GM21737 (cell line): Measurements from ENCODE around the gene MRGPRE.

ENCODE experiments used
- ATAC-seq: cut with Tn5 transposase; IDR thresholded peaks from one replicate; pipeline ENCODE4 v1.9.1; 2021; ENCODE audit warnings: mild to moderate bottlenecking, moderate library complexity; ENCODE audit not compliant: unreplicated experiment

The MRGPRE gene

DNA sequence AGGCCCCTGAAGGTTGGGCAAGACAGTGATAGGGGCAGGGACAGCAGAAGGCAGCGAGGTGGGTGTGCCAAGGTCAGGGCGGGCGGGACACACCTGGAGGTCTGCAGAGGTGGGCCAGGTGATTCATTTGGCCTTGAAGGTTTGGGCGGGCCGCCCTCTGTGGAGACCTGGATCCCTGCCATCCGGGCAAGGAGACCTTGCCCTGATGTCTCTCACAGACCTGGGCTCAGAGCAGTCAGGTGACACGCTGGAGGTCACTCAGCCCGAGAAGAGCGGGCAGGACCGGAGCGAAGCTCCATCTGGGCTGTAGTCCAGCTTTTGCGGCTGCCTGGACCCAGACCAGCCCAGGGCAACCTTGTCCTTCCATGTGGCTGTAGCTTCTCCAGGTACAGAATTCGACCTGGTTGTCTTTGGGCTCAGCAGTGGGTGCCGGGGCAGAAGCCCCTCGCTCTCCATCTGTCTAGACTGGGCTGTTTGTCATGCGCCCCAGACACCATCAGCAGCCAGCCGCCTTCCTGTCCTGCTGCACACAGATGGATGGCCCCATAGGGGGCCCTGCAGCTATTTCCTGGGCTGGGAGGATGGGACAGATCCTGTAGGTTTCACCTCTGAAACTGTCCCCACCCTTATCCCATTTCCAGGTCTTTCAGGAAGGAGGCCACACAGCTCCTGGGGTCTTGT, 16.7 kb downstream of the MRGPRE start:
- no peak for ATAC-seq

GRCh38 chr11:3214420-3214699, 17.9 kb downstream of the MRGPRE start:
- ATAC-seq: no peak

DNA sequence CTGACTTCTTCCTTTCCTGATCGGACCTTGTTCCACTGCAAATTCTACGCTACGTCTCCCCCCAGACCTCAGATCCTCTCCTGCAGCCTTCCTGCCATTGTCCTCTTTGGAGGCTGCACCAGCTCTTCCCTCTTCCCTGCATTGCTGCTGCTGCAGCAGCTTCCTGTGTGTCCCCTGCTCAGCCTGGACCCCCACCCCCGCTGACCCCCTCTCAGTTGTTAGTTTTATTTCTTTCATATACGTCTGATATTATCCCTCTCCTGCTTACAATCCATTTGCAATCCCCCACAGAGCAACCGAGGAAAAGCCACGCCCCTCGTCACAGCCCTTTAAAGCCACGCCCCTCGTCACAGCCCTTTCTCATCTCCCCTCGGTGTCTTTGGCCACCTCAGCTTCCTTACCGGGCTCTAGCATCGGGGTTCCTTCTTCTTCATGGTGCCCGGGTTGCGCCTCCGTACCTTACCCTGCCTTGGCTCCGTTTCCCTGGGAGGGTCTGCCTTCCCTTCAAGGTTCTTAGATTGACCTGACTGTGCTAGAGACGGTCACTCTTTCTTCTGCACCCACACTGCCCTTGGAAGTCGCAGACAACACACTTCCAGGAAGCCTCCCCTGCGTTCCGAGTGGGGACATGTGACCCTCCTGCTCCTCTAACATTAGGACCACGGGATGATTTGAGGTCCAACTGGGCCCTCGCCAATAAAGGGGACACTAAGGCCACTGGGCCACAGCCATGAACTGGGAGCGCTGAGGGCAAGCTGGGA, 18.4 kb downstream of the MRGPRE start:
- no peak for ATAC-seq

GRCh38 chr11:3208272-3208671, 23.9 kb downstream of the MRGPRE start:
- no peak for ATAC-seq

DNA sequence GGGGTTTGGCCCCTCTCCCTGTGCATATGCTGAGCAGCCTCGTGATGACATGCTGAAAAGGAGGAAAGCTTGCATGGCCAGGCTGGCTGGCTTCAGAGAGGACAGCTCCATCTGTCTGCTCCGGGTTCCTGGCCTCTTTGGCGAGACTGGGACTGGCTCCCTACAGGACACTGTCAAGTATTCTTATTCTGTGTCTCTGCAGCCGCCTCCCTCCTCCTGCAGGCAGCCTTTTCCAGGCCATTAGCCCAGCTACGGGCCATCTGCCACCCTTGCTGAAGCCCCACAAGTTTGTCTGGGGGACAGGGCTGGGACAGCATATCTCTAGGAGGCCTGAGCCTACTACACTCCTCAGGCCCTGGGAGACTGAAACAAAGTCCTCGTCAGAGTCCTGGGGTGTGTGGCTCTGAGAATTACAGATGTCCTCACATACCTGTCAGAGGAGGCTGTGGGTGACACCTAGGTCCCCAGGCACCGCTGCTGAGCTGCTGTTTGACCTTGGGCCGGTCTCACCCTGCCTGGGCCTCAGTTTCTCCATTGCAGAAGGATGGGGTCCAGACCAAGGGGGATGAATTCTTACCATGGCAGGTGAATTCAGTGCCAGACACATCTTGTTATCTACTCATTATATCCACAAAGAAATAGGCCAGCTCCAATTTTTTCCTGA, 24.6 kb downstream of the MRGPRE start:
- no peak for ATAC-seq

GRCh38 chr11:3206922-3207204, 25.4 kb downstream of the MRGPRE start:
- no peak for ATAC-seq

- no peak for ATAC-seq
Observed at GRCh38 chr11:3206156-3206921, 25.9 kb downstream of the MRGPRE start.

DNA sequence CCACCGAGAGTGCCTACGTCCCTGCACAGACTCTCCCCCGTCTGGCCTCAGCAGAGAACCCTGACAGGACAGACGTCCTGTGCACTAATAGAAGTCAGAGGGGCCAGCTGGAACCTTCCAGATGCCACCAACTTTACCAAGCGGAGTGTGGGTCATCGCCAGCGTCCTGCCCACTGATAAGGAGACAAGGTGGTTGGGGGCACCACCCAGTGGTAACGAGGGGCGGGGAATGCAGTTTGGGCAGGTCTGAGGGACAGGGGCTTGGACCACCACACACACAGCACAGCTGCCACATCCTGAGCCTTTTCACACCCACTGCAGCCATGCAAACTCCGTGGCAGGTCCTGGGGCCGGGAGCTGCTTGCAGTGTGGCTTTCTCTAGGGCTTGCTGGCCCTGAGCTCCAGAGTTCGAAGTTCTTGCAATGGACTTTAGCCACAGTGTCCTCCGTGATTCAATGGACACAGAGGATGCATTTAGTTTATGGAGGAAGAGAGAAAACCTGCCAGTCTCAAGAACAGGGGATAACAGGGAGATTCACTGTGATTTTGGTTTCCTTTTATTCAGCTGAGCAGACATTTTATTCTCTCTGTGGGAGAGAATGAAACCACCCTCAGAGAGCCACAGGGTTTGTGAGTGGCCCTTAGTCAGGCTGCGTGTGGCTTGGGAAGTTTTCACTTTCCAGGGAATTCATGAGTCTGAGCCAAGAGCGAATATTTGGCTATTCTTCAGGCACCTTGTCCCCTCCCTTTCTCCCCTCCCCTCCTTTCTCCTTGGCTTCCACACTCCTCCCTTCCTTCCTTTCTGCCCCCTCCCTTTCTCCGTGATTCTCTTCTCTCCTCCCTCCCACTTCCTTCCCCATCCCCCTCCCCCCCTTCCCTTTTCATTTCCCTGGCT, 26.7 kb downstream of the MRGPRE start:
- ATAC-seq: no peak

- ATAC-seq: no peak
Observed at GRCh38 chr11:3204141-3205015, 27.8 kb downstream of the MRGPRE start.

GRCh38 chr11:3203221-3204043, 28.8 kb downstream of the MRGPRE start:
- no peak for ATAC-seq

- no peak for ATAC-seq
Observed at GRCh38 chr11:3202759-3203158, 29.5 kb downstream of the MRGPRE start.

- ATAC-seq: no peak
Observed at GRCh38 chr11:3202305-3202704, 29.9 kb downstream of the MRGPRE start.

- no peak for ATAC-seq
Observed at GRCh38 chr11:3201677-3202181, 30.5 kb downstream of the MRGPRE start.

DNA sequence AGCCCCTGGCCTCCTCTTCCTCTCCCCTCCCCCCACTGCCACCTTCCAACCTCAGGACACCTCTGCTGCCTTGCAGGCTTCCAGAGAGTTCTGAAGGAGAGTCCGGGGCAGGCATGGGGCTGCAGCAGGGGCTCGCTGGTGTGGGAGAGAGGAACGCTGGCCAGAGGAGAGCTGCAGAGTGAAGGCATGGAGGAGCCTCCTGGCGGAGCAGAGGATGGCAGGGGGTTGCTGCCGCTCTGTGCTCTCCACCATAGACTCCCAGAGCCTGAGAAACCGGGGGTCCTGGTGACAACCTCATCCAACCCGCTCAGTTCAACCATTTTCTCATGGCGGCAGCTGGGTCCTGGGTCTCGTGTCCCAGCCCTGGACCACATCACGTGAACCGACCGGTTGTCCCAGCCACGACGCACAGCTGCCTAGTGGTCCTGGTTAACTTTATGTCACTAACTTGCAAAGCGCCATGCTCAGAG, 31.1 kb downstream of the MRGPRE start:
- no peak for ATAC-seq

GRCh38 chr11:3200388-3201111, 31.7 kb downstream of the MRGPRE start:
- no peak for ATAC-seq

GRCh38 chr11:3199537-3200295, 32.5 kb downstream of the MRGPRE start:
- ATAC-seq: no peak

DNA sequence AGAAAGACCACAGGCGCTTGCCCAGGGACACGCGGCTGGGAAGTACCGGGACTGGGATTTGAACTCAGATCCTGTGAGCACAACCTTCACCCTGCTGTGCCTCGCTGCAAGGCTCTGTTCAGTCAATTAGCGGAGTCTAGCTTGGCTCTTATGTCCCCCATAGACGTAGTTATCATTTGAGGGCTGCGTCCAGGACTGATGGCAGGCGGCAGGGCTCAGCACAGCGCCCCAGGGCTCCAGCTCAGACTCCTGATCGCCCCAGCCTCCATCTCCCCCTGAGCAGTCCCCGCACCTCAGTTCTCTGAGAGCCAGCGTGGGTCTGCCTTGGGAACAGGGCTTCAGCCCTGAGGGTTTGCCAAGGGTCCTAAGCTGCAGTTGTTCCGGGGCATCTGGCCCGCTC, 33.4 kb downstream of the MRGPRE start:
- ATAC-seq: no peak
